ENCODE measurements around the gene AGK. TPM values are rescaled to one million over a fixed set of nuclear protein-coding genes. Genes with fewer than 3 reads are reported as not detected.

AGK gene
- total and polyA plus RNA-seq, 7 donors: 7.8 to 21.3 (median 15.5) TPM

DNA sequence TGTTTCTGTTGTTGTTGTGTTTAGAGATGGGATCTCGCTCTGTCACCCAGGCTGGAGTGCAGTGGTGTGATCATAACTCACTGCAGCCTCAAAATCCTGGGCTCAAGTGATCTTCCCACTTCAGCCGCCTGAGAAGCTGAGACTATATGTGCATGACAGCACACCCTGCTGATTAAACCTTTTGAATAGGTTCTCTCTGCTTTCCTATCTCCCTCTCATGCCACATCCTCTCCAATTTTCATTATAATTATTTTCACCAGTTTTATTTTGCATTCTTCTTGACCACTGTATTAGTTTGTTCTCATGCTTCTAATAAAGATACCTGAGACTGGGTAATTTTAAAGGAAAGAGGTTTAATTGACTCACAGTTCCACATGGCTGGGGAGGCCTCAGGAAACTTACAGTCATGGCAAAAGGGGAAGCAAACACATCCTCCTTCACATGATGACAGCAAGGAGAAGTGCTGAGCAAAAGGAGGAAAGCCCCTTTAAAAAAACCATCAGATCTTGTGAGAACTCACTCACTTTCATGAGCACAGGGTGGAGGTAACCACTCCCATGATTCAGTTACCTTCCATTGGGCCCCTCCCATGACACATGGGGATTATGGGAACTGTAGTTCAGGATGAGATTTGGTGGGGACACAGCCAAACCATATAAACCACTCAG is 12.9 kb downstream of the AGK start:
- Histone ChIP-seq H3K27ac (no peak overlapping the region), H3K4me1 (peaks cover 0 to 4% (median 0%) of the 10 kb centered on the region in 4 donors), H3K36me3 (peaks cover 0 to 48% (median 0%) of the 10 kb centered on the region in 4 donors), H3K9me3 (no peaks in the 10 kb centered on the region), H3K4me3 (no peak overlapping the region), H3K27me3 (no peaks in the 10 kb centered on the region)
- WGBS, 2 donors: 90 to 97% methylated on average over 2 of the region's 2 CpGs
- no peak for DNase-seq
- TF ChIP-seq, protein P1, sequence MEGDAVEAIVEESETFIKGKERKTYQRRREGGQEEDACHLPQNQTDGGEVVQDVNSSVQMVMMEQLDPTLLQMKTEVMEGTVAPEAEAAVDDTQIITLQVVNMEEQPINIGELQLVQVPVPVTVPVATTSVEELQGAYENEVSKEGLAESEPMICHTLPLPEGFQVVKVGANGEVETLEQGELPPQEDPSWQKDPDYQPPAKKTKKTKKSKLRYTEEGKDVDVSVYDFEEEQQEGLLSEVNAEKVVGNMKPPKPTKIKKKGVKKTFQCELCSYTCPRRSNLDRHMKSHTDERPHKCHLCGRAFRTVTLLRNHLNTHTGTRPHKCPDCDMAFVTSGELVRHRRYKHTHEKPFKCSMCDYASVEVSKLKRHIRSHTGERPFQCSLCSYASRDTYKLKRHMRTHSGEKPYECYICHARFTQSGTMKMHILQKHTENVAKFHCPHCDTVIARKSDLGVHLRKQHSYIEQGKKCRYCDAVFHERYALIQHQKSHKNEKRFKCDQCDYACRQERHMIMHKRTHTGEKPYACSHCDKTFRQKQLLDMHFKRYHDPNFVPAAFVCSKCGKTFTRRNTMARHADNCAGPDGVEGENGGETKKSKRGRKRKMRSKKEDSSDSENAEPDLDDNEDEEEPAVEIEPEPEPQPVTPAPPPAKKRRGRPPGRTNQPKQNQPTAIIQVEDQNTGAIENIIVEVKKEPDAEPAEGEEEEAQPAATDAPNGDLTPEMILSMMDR (IDR thresholded peaks at IDR 0.05): no peak
- no peak for TF ChIP-seq POLR2AphosphoS5 (IDR thresholded peaks at IDR 0.05)
- no peak for TF ChIP-seq EP300 (IDR thresholded peaks at IDR 0.05)
- TF ChIP-seq POLR2A (IDR thresholded peaks at IDR 0.05): no peak
- intact Hi-C loops (cut with DNase I): no loop called here

DNA sequence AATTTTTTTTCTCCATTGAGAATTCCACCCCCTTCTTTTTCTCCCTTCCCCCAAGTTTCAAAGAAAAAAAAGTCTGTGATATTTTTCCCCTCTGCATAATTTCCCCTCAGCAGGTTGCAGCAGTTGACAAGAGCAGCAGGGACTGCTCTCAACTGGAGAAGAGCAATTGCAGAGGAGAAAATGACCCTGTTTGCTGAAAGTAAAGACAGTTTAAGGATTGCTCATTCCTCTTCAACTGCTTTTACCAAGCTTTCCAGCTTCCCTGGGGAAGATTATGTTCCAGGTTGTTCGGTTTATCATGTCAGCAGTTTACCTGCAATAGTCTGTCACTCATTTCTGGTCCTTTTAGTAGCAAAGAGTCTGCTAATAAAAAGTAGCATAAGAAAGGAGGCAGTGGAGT is 16.2 kb downstream of the AGK start:
- no peak for TF ChIP-seq POLR2A (IDR thresholded peaks at IDR 0.05)
- no peak for TF ChIP-seq EP300 (IDR thresholded peaks at IDR 0.05)
- TF ChIP-seq, protein P1 (IDR thresholded peaks at IDR 0.05): no peak
- TF ChIP-seq POLR2AphosphoS5 (IDR thresholded peaks at IDR 0.05): no peak
- Histone ChIP-seq H3K36me3 (peaks cover 0 to 45% (median 0%) of the 10 kb centered on the region in 4 donors), H3K4me1 (peaks cover 0 to 4% (median 0%) of the 10 kb centered on the region in 4 donors), H3K4me3 (no peak overlapping the region), H3K27ac (no peak overlapping the region), H3K9me3 (no peaks in the 10 kb centered on the region), H3K27me3 (no peaks in the 10 kb centered on the region)
- intact Hi-C loops (cut with DNase I): no loop called here
- 95 to 96% methylated on average over 1 of the region's 1 CpG for WGBS, 2 donors
- no peak for DNase-seq

DNA sequence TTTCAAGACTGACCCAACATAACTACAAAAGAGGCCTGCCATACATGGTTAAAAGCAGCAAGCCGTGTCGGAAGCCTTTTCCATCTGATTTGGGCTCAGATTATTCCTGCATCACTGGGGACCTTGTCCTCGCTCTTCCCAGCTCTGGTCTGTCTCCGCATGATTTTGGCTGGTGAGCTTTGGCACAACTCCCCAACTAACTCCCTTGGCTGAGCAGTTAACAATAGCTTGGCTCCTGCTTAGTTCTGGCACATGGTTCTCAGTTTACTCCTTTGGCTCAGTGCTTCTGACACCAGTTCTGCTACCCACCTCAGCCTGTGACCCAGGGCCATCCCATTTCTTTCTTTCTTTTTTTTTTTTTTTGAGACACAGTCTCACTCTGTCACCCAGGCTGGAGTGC is 17.0 kb downstream of the AGK start:
- 95 to 98% methylated on average over 4 of the region's 4 CpGs for WGBS, 2 donors

DNA sequence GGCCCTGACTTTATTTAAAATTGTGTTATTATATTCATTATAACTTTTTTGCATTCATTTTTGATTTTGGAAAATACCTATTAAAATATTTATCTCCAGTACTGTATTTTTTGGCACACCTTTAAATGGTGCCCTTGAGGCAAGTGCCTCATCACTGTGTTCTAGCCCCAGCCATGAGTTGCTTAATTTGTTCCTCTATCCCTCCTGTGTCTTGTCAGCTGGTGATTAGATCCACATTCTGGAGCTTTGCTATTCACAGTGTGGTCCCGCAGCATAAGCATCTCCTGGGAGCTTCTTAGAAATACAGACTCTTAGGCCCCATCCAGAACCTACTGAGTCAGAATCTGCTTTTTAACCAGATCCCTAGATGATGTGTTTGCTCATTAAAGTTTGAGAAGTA is 19.8 kb downstream of the AGK start:
- Histone ChIP-seq H3K36me3 (peaks cover 0 to 15% (median 0%) of the 10 kb centered on the region in 4 donors), H3K27me3 (no peaks in the 10 kb centered on the region), H3K27ac (no peak overlapping the region), H3K4me3 (no peak overlapping the region), H3K9me3 (peaks cover 0 to 3% (median 0%) of the 10 kb centered on the region in 4 donors), H3K4me1 (peaks cover 0 to 4% (median 0%) of the 10 kb centered on the region in 4 donors)
- TF ChIP-seq EP300 (IDR thresholded peaks at IDR 0.05): no peak
- no peak for TF ChIP-seq POLR2A (IDR thresholded peaks at IDR 0.05)
- TF ChIP-seq, protein P1 (IDR thresholded peaks at IDR 0.05): no peak
- TF ChIP-seq POLR2AphosphoS5 (IDR thresholded peaks at IDR 0.05): no peak
- 96 to 99% methylated on average over 1 of the region's 1 CpG for WGBS, 2 donors
- DNase-seq: no peak
- intact Hi-C loops (cut with DNase I): no loop called here

More for the DNA sequence above, 17.0 kb downstream of the AGK start:
- Histone ChIP-seq H3K9me3 (no peaks in the 10 kb centered on the region), H3K27ac (no peak overlapping the region), H3K4me3 (no peak overlapping the region), H3K4me1 (peaks cover 0 to 4% (median 0%) of the 10 kb centered on the region in 4 donors), H3K27me3 (no peaks in the 10 kb centered on the region), H3K36me3 (peaks cover 0 to 37% (median 0%) of the 10 kb centered on the region in 4 donors)
- no peak for TF ChIP-seq POLR2AphosphoS5 (IDR thresholded peaks at IDR 0.05)
- TF ChIP-seq, protein P1 (IDR thresholded peaks at IDR 0.05): no peak
- no peak for TF ChIP-seq EP300 (IDR thresholded peaks at IDR 0.05)
- TF ChIP-seq POLR2A (IDR thresholded peaks at IDR 0.05): no peak
- no peak for DNase-seq
- intact Hi-C loops (cut with DNase I): no loop called here
